Measurements from ENCODE around the gene NEK9. TPM values are rescaled to one million over a fixed set of nuclear protein-coding genes. Genes with fewer than 3 reads are reported as not detected.

Gene NEK9
- total RNA-seq, 1 experiment from 2014 or later, result 29.6 TPM

GRCh38 chr14:75084513-75084912 lies 42.3 kb downstream of the NEK9 start:
- BruUV-seq (replicated peaks), result no TSS peak
- peak; percentile 71 for DNase-seq
- no peak overlapping the region for H2AFZ ChIP-seq (ENCODE audit: low read length)
- no peaks in the 10 kb centered on the region for H3K9me2 ChIP-seq (replicated peaks; ENCODE audit: low read length)
- H3K79me2 ChIP-seq (ENCODE audit: low read length), result no peaks in the 10 kb centered on the region
- H3K36me3 ChIP-seq (ENCODE audit: low read depth, low read length), result peaks cover 22% of the 10 kb centered on the region; the same call in 1 of the 2 replicates
- H3K4me1 ChIP-seq (ENCODE audit: insufficient read depth, low read length), result no peaks in the 10 kb centered on the region
- POLR2A ChIA-PET (ENCODE audit: unreplicated experiment), result no interaction called here
- no peaks in the 10 kb centered on the region for H3F3A ChIP-seq (ENCODE audit: low read length, unreplicated experiment)
- H3K4me2 ChIP-seq (ENCODE audit: low read length), result no peak overlapping the region
- intact Hi-C loops (cut with micrococcal nuclease), result loop anchor here (1.0 to 10.0 kb wide), 2 partner anchors 140 to 170 kb away; no protein-coding TSS in a partner anchor
- CTCF ChIA-PET, result no interaction called here
- no peak overlapping the region for H3K9ac ChIP-seq (ENCODE audit: low read length)
- ATAC-seq, result peak; percentile 89
- no peak overlapping the region for H3K4me3 ChIP-seq (ENCODE audit: low read length)
- TF ChIP-seq, protein P1, sequence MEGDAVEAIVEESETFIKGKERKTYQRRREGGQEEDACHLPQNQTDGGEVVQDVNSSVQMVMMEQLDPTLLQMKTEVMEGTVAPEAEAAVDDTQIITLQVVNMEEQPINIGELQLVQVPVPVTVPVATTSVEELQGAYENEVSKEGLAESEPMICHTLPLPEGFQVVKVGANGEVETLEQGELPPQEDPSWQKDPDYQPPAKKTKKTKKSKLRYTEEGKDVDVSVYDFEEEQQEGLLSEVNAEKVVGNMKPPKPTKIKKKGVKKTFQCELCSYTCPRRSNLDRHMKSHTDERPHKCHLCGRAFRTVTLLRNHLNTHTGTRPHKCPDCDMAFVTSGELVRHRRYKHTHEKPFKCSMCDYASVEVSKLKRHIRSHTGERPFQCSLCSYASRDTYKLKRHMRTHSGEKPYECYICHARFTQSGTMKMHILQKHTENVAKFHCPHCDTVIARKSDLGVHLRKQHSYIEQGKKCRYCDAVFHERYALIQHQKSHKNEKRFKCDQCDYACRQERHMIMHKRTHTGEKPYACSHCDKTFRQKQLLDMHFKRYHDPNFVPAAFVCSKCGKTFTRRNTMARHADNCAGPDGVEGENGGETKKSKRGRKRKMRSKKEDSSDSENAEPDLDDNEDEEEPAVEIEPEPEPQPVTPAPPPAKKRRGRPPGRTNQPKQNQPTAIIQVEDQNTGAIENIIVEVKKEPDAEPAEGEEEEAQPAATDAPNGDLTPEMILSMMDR (conservative IDR thresholded peaks at IDR 0.05; ENCODE audit: low read depth, low read length), result peak; percentile 71
- no peak for TF ChIP-seq EZH2 (IDR thresholded peaks at IDR 0.05; ENCODE audit: low read length, unreplicated experiment)
- H3K9me3 ChIP-seq (ENCODE audit: low read length), result no peaks in the 10 kb centered on the region
- H4K20me1 ChIP-seq (ENCODE audit: low read length), result no peaks in the 10 kb centered on the region
- H3K27me3 ChIP-seq (ENCODE audit: low read length), result no peaks in the 10 kb centered on the region
- no peak overlapping the region for H3K27ac ChIP-seq (ENCODE audit: low read length)

DNA sequence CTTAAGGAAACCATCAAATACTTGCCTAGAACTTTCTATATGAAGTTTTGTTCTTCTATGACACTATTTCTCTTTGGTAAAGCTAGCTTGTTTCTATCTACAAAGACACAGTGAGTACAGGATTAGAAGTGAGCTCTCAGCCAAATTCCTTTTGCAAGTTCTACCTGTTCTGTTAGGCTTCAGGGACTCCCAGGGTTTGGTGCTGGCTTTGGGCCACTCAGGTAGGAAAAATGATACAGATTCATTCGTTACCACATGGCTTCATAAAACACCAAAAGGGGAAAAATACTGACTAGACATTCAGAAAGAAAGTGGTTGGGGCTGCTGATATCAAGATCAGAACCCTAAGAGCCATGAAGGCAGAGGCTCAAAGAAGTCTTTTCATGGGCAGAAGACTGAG lies 43.6 kb downstream of the NEK9 start:
- Histone ChIP-seq H3K27ac (ENCODE audit: low read length) (no peak overlapping the region), H2AFZ (ENCODE audit: low read length) (no peak overlapping the region), H3K36me3 (ENCODE audit: low read depth, low read length) (peaks cover 20% of the 10 kb centered on the region; the same call in 1 of the 2 replicates), H3K9ac (ENCODE audit: low read length) (no peak overlapping the region), H3K9me2 (replicated peaks; ENCODE audit: low read length) (no peaks in the 10 kb centered on the region), H3K27me3 (ENCODE audit: low read length) (no peaks in the 10 kb centered on the region), H3K79me2 (ENCODE audit: low read length) (no peaks in the 10 kb centered on the region), H3K4me2 (ENCODE audit: low read length) (no peak overlapping the region), H4K20me1 (ENCODE audit: low read length) (no peaks in the 10 kb centered on the region), H3K9me3 (ENCODE audit: low read length) (no peaks in the 10 kb centered on the region), H3K4me1 (ENCODE audit: insufficient read depth, low read length) (no peaks in the 10 kb centered on the region), H3K4me3 (ENCODE audit: low read length) (no peak overlapping the region), H3F3A (ENCODE audit: low read length, unreplicated experiment) (no peaks in the 10 kb centered on the region)
- intact Hi-C loops (cut with micrococcal nuclease), result loop anchor here (10.0 kb wide), 1 partner anchor 138 kb away; no protein-coding TSS in a partner anchor
- no TSS peak for BruUV-seq (replicated peaks)
- POLR2A ChIA-PET (ENCODE audit: unreplicated experiment), result no interaction called here
- TF ChIP-seq EZH2phosphoT487 (IDR thresholded peaks at IDR 0.05; ENCODE audit: borderline replicate concordance, low read length) (no peak), EZH2 (IDR thresholded peaks at IDR 0.05; ENCODE audit: low read length, unreplicated experiment) (no peak)
- TF ChIP-seq, protein P1 (conservative IDR thresholded peaks at IDR 0.05; ENCODE audit: low read depth, low read length), result no peak
- DNase-seq, result no peak
- CTCF ChIA-PET, result no interaction called here
- no peak for ATAC-seq

DNA sequence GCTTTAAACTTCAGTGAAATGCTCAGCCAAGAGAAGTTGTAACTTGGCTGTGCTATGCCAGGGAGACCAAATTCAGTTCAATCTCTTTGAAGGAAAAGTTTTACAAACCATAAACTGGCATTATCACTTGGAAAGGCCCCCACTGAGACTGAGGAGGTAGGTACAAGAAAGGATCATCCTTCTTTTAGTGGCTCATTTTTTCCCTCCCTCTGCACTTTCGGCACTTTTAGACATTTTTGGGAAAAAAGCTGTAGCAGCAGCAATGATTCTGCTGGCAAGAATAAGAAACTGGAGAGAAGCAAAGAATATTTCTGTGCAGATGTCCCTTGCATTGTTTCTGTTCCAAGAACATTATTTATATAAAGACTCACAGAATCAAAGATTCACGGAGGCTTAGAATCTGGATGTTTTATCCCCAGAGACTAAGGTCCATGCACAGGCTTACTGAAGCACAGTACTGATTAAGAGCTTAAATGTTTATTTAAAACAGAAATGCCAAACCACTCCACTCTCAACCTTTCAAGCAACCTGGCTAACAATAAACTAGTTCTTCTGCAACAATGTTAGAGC lies 45.1 kb downstream of the NEK9 start:
- ATAC-seq (no peak), DNase-seq (no peak)
- Histone ChIP-seq H3K4me1 (ENCODE audit: insufficient read depth, low read length) (no peaks in the 10 kb centered on the region), H3K9me3 (ENCODE audit: low read length) (no peaks in the 10 kb centered on the region), H3K27ac (ENCODE audit: low read length) (no peak overlapping the region), H4K20me1 (ENCODE audit: low read length) (no peaks in the 10 kb centered on the region), H3K79me2 (ENCODE audit: low read length) (no peaks in the 10 kb centered on the region), H3K36me3 (ENCODE audit: low read depth, low read length) (peaks cover 5% of the 10 kb centered on the region; the same call in 1 of the 2 replicates), H3K9ac (ENCODE audit: low read length) (no peak overlapping the region), H3K27me3 (ENCODE audit: low read length) (no peaks in the 10 kb centered on the region), H3K4me2 (ENCODE audit: low read length) (no peak overlapping the region), H3K4me3 (ENCODE audit: low read length) (no peak overlapping the region), H3F3A (ENCODE audit: low read length, unreplicated experiment) (no peaks in the 10 kb centered on the region), H2AFZ (ENCODE audit: low read length) (no peak overlapping the region), H3K9me2 (replicated peaks; ENCODE audit: low read length) (no peaks in the 10 kb centered on the region)
- TF ChIP-seq, protein P1 (conservative IDR thresholded peaks at IDR 0.05; ENCODE audit: low read depth, low read length), result no peak
- TF ChIP-seq EZH2 (IDR thresholded peaks at IDR 0.05; ENCODE audit: low read length, unreplicated experiment) (no peak), EZH2phosphoT487 (IDR thresholded peaks at IDR 0.05; ENCODE audit: borderline replicate concordance, low read length) (no peak)
- intact Hi-C loops (cut with micrococcal nuclease), result loop anchor here (10.0 kb wide), 1 partner anchor 137 kb away; no protein-coding TSS in a partner anchor
- no TSS peak for BruUV-seq (replicated peaks)
- ChIA-PET POLR2A (ENCODE audit: unreplicated experiment) (no interaction called here), CTCF (no interaction called here)
